ENCODE measurements around the gene FGF9. TPM values are rescaled to one million over a fixed set of nuclear protein-coding genes. Genes with fewer than 3 reads are reported as not detected.

FGF9 gene
- polyA plus RNA-seq, 1 donor (not counting 4 experiments of a cell fraction or from before 2014, with no cell fraction given): not detected

GRCh38 chr13:21730186-21730880 lies 59.5 kb downstream of the FGF9 start:
- H3K36me3 ChIP-seq (ENCODE audit: control insufficient read depth in 2 of 2, extremely low read depth in 1 of 2, insufficient read depth in 2 of 2, low read length in 2 of 2): no peaks in the 10 kb centered on the region
- FAIRE-seq (no peak), DNase-seq (ENCODE audit: low read depth, low spot score) (no peak)
- H3K4me1 ChIP-seq (ENCODE audit: control insufficient read depth, extremely low read depth, insufficient read depth, low read length): peaks cover 9% of the 10 kb centered on the region
- H4K20me1 ChIP-seq (ENCODE audit: control insufficient read depth, extremely low read depth, insufficient read depth, low read length): no peaks in the 10 kb centered on the region
- no peaks in the 10 kb centered on the region for H3K9me1 ChIP-seq (ENCODE audit: control insufficient read depth, extremely low read depth, insufficient read depth, low read length)
- H3K9ac ChIP-seq (ENCODE audit: control insufficient read depth, extremely low read depth, insufficient read depth, low read length): no peak overlapping the region
- H3K4me2 ChIP-seq (ENCODE audit: control insufficient read depth, extremely low read depth, insufficient read depth, low read depth, low read length): no peak overlapping the region
- H3K79me2 ChIP-seq (ENCODE audit: control insufficient read depth, insufficient read depth, low read length): no peaks in the 10 kb centered on the region
- no peaks in the 10 kb centered on the region for H3K9me3 ChIP-seq (ENCODE audit: control insufficient read depth, low read depth, low read length)
- no peak for TF ChIP-seq EZH2 (IDR thresholded peaks at IDR 0.05; ENCODE audit: low read length)
- TF ChIP-seq, protein P1, sequence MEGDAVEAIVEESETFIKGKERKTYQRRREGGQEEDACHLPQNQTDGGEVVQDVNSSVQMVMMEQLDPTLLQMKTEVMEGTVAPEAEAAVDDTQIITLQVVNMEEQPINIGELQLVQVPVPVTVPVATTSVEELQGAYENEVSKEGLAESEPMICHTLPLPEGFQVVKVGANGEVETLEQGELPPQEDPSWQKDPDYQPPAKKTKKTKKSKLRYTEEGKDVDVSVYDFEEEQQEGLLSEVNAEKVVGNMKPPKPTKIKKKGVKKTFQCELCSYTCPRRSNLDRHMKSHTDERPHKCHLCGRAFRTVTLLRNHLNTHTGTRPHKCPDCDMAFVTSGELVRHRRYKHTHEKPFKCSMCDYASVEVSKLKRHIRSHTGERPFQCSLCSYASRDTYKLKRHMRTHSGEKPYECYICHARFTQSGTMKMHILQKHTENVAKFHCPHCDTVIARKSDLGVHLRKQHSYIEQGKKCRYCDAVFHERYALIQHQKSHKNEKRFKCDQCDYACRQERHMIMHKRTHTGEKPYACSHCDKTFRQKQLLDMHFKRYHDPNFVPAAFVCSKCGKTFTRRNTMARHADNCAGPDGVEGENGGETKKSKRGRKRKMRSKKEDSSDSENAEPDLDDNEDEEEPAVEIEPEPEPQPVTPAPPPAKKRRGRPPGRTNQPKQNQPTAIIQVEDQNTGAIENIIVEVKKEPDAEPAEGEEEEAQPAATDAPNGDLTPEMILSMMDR (optimal IDR thresholded peaks at IDR 0.05 in 1 of 3, IDR thresholded peaks at IDR 0.05 in 1 of 3, conservative IDR thresholded peaks at IDR 0.05 in 1 of 3; ENCODE audit: extremely low read depth in 1 of 3, insufficient read depth in 2 of 3, low read length in 3 of 3): no peak
- H3K4me3 ChIP-seq (ENCODE audit: control insufficient read depth in 2 of 3, extremely low read depth in 1 of 3, insufficient read depth in 2 of 3, low read depth in 1 of 3, low read length in 3 of 3): no peak overlapping the region
- no peak overlapping the region for H3K27ac ChIP-seq (ENCODE audit: control insufficient read depth, insufficient read depth, low read length)
- dilution Hi-C loops (cut with MboI; ENCODE audit: extremely low pct_ligation_motif_present, low sequenced_read_pairs): no loop called here
- no peak overlapping the region for H2AFZ ChIP-seq (ENCODE audit: control insufficient read depth, low read length)
- no peaks in the 10 kb centered on the region for H3K27me3 ChIP-seq (ENCODE audit: control insufficient read depth, extremely low read depth, insufficient read depth, low read length)

GRCh38 chr13:21733475-21734263 lies 62.8 kb downstream of the FGF9 start:
- Histone ChIP-seq H3K27ac (ENCODE audit: control insufficient read depth, insufficient read depth, low read length) (no peak overlapping the region), H3K79me2 (ENCODE audit: control insufficient read depth, insufficient read depth, low read length) (no peaks in the 10 kb centered on the region), H3K4me2 (ENCODE audit: control insufficient read depth, extremely low read depth, insufficient read depth, low read depth, low read length) (no peak overlapping the region), H4K20me1 (ENCODE audit: control insufficient read depth, extremely low read depth, insufficient read depth, low read length) (no peaks in the 10 kb centered on the region), H2AFZ (ENCODE audit: control insufficient read depth, low read length) (no peak overlapping the region), H3K4me1 (ENCODE audit: control insufficient read depth, extremely low read depth, insufficient read depth, low read length) (peaks cover 9% of the 10 kb centered on the region), H3K9ac (ENCODE audit: control insufficient read depth, extremely low read depth, insufficient read depth, low read length) (no peak overlapping the region), H3K9me3 (ENCODE audit: control insufficient read depth, low read depth, low read length) (no peaks in the 10 kb centered on the region), H3K4me3 (ENCODE audit: control insufficient read depth in 2 of 3, extremely low read depth in 1 of 3, insufficient read depth in 2 of 3, low read depth in 1 of 3, low read length in 3 of 3) (no peak overlapping the region), H3K9me1 (ENCODE audit: control insufficient read depth, extremely low read depth, insufficient read depth, low read length) (no peaks in the 10 kb centered on the region), H3K36me3 (ENCODE audit: control insufficient read depth in 2 of 2, extremely low read depth in 1 of 2, insufficient read depth in 2 of 2, low read length in 2 of 2) (no peaks in the 10 kb centered on the region), H3K27me3 (ENCODE audit: control insufficient read depth, extremely low read depth, insufficient read depth, low read length) (no peaks in the 10 kb centered on the region)
- TF ChIP-seq EZH2 (IDR thresholded peaks at IDR 0.05; ENCODE audit: low read length): no peak
- TF ChIP-seq, protein P1 (optimal IDR thresholded peaks at IDR 0.05 in 1 of 3, IDR thresholded peaks at IDR 0.05 in 1 of 3, conservative IDR thresholded peaks at IDR 0.05 in 1 of 3; ENCODE audit: extremely low read depth in 1 of 3, insufficient read depth in 2 of 3, low read length in 3 of 3): no peak
- dilution Hi-C loops (cut with MboI; ENCODE audit: extremely low pct_ligation_motif_present, low sequenced_read_pairs): no loop called here
- DNase-seq (ENCODE audit: low read depth, low spot score) (peak; percentile 13), FAIRE-seq (peak; percentile 20)
